CD4-positive, alpha-beta T cell (primary cell): ENCODE measurements around the gene OR5AN1. TPM values are rescaled to one million over a fixed set of nuclear protein-coding genes. Genes with fewer than 3 reads are reported as not detected.

Source experiments
- ATAC-seq: fragments of 200-7000 bp; cut with Tn5 transposase; one replicate; pipeline ENCODE4 v1.10.0; 2022; ENCODE audit warnings: mild to moderate bottlenecking; ENCODE audit not compliant: poor library complexity
- CTCF ChIA-PET: fragments of 350-600 bp; sonication (Branson Sonifier 250); formaldehyde crosslinking; loops from one replicate; lab custom pipeline; 2021; ENCODE audit warnings: antibody characterized with exemption, inconsistent platforms; lab: Charles Lee
- POLR2A ChIA-PET: fragments of 350-600 bp; sonication (Branson Sonifier 250); formaldehyde crosslinking; loops from one replicate; lab custom pipeline; 2021; ENCODE audit warnings: antibody characterized with exemption, inconsistent platforms; lab: Charles Lee
- DNase-seq, 14 experiments: peaks; one replicate each; pipeline ENCODE4 v3.0.0-alpha.2; 2013 to 2020; ENCODE audit warnings: mixed read lengths in 2 of 14
- H3K27ac ChIP-seq, 2 donors: one replicate each; pipeline versions ENCODE4 v1.5.1 to v1.7.0; 2013; ENCODE audit warnings: low read length in 2 of 2, low read depth in 1 of 2, mild to moderate bottlenecking in 1 of 2
- H3K27me3 ChIP-seq, 2 experiments: 1 replicate in 1 of 2; 2 replicates in 1 of 2; pipeline versions ENCODE4 v1.6.1 to v1.7.0; 2013; ENCODE audit warnings: low read length in 2 of 2, control low read depth in 1 of 2, mild to moderate bottlenecking in 1 of 2, moderate library complexity in 1 of 2; ENCODE audit not compliant: insufficient read depth in 2 of 2, control insufficient read depth in 1 of 2
- H3K36me3 ChIP-seq: one replicate; pipeline ENCODE4 v1.6.1; 2013; ENCODE audit warnings: low read length, control low read depth; ENCODE audit not compliant: insufficient read depth
- H3K4me1 ChIP-seq: one replicate; pipeline ENCODE4 v1.6.1; 2013; ENCODE audit warnings: low read length, control low read depth; ENCODE audit not compliant: insufficient read depth
- H3K4me3 ChIP-seq: one replicate; pipeline ENCODE4 v1.5.1; 2013; ENCODE audit warnings: mild to moderate bottlenecking, low read length, moderate library complexity
- H3K9me3 ChIP-seq, 2 experiments: 1 replicate in 1 of 2; 2 replicates in 1 of 2; pipeline versions ENCODE4 v1.6.1 to v1.7.0; 2013; ENCODE audit warnings: low read length in 2 of 2, mild to moderate bottlenecking in 2 of 2, control low read depth in 1 of 2, moderate library complexity in 1 of 2; ENCODE audit not compliant: control insufficient read depth in 1 of 2, insufficient read depth in 1 of 2
- H3K27ac Mint-ChIP-seq: one replicate; pipeline ENCODE4 v1.8.0; 2020; ENCODE audit warnings: mixed read lengths
- H3K27me3 Mint-ChIP-seq: one replicate; pipeline ENCODE4 v1.8.0; 2021; ENCODE audit warnings: mixed read lengths
- H3K36me3 Mint-ChIP-seq: one replicate; pipeline ENCODE4 v1.8.0; 2021; ENCODE audit warnings: low read depth, mixed read lengths
- H3K4me1 Mint-ChIP-seq: one replicate; pipeline ENCODE4 v1.8.0; 2021; ENCODE audit warnings: low read depth, mixed read lengths
- H3K4me3 Mint-ChIP-seq: one replicate; pipeline ENCODE4 v1.8.0; 2020; ENCODE audit warnings: mild to moderate bottlenecking, mixed read lengths
- H3K9me3 Mint-ChIP-seq: one replicate; pipeline ENCODE4 v1.8.0; 2020; ENCODE audit warnings: mixed read lengths
- CTCF ChIP-seq: fragments of 200-600 bp; IDR thresholded peaks from one replicate; pipeline ENCODE4 v1.8.0; 2022; ENCODE audit warnings: antibody characterized with exemption, mild to moderate bottlenecking
- intact Hi-C, 2 experiments: fragments of 100-400 bp; cut with DNase I in 1 of 2; cut with micrococcal nuclease in 1 of 2; formaldehyde crosslinking; loops; one replicate each; pipeline versions ENCODE4 v1.15.1 to v1.9.0; 2023 to 2025; cut with DNase I, micrococcal nuclease
- total RNA-seq, 174 experiments: library from RNA in 2 of 174; stranded (reverse) in 2 of 174; gene quantifications; one replicate each; pipeline ENCODE4 v1.2.3 and lab custom pipeline; 2021 to 2026

OR5AN1 gene
- total RNA-seq, 2 experiments from 2014 or later = not detected

- peak in 1 of 14 experiments; percentile 1 for DNase-seq
- no peak overlapping the region for H3K27ac ChIP-seq
These were observed 21.8 kb downstream of the OR5AN1 start for GRCh38 chr11:59380263-59381059.

GRCh38 chr11:59394186-59394585 is 35.5 kb downstream of the OR5AN1 start:
- peaks cover 10% of the 10 kb centered on the region for H3K27me3 Mint-ChIP-seq
- H3K4me1 Mint-ChIP-seq = no peaks in the 10 kb centered on the region
- H3K36me3 Mint-ChIP-seq = no peaks in the 10 kb centered on the region
- no peak for TF ChIP-seq CTCF
- no peak overlapping the region for H3K4me3 ChIP-seq
- ChIA-PET CTCF (no interaction called here), POLR2A (no interaction called here)
- H3K9me3 ChIP-seq = no peaks in the 10 kb centered on the region
- H3K27ac ChIP-seq = no peak overlapping the region
- no peaks in the 10 kb centered on the region for H3K27me3 ChIP-seq
- intact Hi-C loops = no loop called here
- H3K27ac Mint-ChIP-seq = no peak overlapping the region
- no peak for DNase-seq
- ATAC-seq = no peak
- no peaks in the 10 kb centered on the region for H3K36me3 ChIP-seq
- no peaks in the 10 kb centered on the region for H3K4me1 ChIP-seq
- no peak overlapping the region for H3K4me3 Mint-ChIP-seq
- H3K9me3 Mint-ChIP-seq = peaks cover 2% of the 10 kb centered on the region

More at GRCh38 chr11:59380263-59381059, 21.8 kb downstream of the OR5AN1 start:
- H3K9me3 ChIP-seq = peaks cover 0 to 5% of the 10 kb centered on the region in 2 experiments
- H3K27me3 ChIP-seq = no peaks in the 10 kb centered on the region
- no peak overlapping the region for H3K4me3 Mint-ChIP-seq
- no peaks in the 10 kb centered on the region for H3K4me1 ChIP-seq
- peaks cover 9% of the 10 kb centered on the region for H3K9me3 Mint-ChIP-seq
- ChIA-PET CTCF (no interaction called here), POLR2A (no interaction called here)
- H3K27ac Mint-ChIP-seq = no peak overlapping the region
- no peaks in the 10 kb centered on the region for H3K36me3 ChIP-seq
- H3K27me3 Mint-ChIP-seq = no peaks in the 10 kb centered on the region
- H3K4me1 Mint-ChIP-seq = no peaks in the 10 kb centered on the region
- H3K4me3 ChIP-seq = no peak overlapping the region
- no peaks in the 10 kb centered on the region for H3K36me3 Mint-ChIP-seq
- intact Hi-C loops = no loop called here
- ATAC-seq = no peak
- TF ChIP-seq CTCF = no peak

- Histone ChIP-seq H3K4me1 (no peaks in the 10 kb centered on the region), H3K36me3 (no peaks in the 10 kb centered on the region), H3K4me3 (no peak overlapping the region), H3K27me3 (no peaks in the 10 kb centered on the region), H3K9me3 (peaks cover 0 to 8% of the 10 kb centered on the region in 2 experiments), H3K27ac (no peak overlapping the region)
- Mint-ChIP-seq H3K4me1 (no peaks in the 10 kb centered on the region), H3K27me3 (no peaks in the 10 kb centered on the region), H3K9me3 (peaks cover 4% of the 10 kb centered on the region), H3K36me3 (no peaks in the 10 kb centered on the region), H3K27ac (no peak overlapping the region), H3K4me3 (no peak overlapping the region)
- ChIA-PET POLR2A (no interaction called here), CTCF (no interaction called here)
- DNase-seq (no peak), ATAC-seq (no peak)
- intact Hi-C loops = no loop called here
- TF ChIP-seq CTCF = no peak
These were observed 42.0 kb downstream of the OR5AN1 start for GRCh38 chr11:59400461-59401261.
